Measurements from ENCODE around the gene FJX1.
"Not testable (repeated sequence)": the region's sequence is repeated elsewhere in the genome, so short reads cannot be mapped to it uniquely, and the experiment has no call there.

Gene FJX1

DNA sequence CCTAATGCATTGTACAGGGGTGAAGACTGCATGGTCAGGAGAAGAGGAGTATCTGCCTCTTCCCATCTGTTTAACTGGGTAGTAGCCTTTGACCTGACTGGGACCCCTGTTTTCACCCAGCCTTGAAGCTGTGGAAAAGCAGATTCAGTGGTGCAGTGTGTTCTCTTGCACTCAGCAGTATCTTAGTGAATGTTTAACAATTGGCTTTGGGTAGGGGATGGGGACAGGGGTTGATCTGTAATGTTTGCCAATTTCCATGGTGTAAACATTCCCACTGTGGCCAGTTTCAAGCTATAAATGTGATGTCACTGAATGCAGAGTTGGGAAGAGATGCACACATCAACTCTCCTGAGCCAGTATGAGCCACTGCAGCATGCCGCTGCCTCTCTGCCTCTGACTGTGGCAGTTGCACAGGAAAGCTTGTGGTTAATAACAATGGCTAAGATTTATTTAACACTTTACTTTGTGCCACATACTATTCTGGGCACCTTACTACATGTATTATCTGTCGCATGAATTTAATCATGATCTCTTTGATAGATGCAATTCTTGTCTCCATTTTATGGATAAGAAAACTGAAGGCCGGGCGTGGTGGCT lies 15.7 kb downstream of the FJX1 start:
- DNase-seq, result no peak

GRCh38 chr11:35635933-35636332 lies 17.7 kb downstream of the FJX1 start:
- no peak for DNase-seq

DNA sequence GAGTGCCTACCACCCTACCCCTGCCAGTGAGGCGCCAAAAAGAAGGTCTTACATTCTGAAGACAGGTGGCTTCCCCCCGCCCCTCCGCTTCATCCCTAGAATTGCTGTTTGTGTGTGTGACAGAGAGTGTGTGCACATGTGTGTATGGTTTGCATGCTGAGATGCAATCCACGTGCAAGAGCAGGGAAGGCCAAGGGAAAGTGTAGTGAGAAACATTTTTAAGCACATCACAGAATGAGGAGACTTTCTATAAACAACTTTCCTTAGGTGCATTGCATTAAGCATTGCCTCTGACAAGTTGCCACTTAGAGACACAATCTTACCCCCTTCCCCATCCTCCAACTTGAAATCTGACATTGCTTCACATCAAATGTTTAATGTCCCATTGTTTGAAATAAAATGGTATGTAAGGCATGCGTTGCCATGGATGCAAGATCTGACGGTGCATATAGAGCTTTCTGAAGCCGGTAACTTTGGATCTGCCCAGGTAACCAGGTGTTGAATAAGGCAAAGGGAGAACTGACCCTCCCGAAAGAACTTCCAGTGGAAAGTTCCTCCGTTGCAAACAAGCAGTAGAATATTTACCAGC lies 21.4 kb downstream of the FJX1 start:
- no peak for DNase-seq

DNA sequence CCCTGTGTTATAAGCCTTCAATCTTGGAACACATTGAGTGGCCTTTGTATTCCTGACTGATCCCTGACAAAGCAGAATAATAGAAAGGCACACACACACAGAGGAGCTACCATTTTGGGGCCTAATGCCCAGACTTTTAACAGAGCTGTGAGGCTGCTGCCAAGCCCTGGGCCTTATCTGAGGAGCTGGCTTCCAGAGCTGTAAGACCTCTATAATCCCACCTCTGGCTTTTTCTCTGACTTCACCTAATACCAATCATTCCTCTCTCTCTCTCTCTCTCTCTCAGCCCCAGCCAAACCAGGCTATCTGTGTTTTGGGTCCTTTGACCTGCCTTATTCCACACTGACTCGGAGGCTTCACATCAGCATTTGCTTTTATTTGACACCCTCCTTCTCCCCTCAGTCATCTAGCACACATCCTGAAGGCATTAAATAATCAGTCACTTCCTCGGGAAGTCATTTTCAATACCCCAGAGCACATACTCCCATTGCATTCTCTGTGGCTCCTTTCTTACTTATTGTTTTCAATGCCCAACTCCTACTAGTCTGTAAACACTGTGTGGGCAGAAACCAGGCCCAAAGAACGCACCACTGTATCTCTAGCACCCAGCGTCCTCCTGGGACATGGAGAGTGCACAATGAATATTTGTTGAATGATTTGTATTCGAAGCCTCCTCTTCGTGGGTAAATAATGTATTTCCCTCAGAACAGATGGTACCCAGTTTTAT lies 23.1 kb downstream of the FJX1 start:
- no peak for DNase-seq

DNA sequence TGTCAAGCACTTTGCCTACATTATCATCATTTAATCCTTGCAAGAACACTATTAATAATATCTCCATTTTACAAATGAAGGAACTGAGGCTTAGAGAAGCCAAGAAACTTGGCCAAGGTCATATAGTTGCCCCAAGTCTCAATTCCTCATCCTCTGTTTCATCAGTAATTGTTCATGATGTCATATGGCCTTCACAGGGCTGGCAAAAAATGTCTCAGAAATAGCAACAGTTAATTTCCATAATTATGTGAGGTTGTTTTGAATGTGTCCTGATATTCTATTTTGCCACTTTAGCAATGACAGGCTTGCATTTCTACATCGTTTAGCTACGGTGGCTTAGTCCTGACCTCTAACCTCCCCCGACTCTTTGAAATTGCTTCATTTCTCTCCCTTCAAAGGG lies 23.7 kb downstream of the FJX1 start:
- no peak for DNase-seq

GRCh38 chr11:35647421-35648093 lies 29.3 kb downstream of the FJX1 start:
- DNase-seq, result no peak

DNA sequence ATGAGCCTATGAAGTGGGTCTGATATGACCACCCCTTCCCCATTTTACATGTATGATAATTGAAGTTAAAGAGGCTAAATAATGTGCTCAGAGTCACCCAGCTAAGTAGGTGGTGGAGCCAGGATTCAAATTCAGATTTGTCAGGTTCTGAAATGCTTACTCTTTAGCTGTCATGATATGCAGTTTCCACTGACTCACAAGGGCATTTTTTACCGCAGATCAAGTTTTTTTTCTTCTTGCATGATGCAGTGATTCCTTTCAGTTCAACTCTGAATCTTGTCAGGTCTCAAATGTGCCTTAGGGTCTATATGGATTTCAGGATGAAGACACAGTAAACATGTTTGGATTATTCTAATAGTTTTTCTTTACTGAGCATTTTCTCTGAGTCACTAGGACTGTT lies 31.7 kb downstream of the FJX1 start:
- no peak for DNase-seq

DNA sequence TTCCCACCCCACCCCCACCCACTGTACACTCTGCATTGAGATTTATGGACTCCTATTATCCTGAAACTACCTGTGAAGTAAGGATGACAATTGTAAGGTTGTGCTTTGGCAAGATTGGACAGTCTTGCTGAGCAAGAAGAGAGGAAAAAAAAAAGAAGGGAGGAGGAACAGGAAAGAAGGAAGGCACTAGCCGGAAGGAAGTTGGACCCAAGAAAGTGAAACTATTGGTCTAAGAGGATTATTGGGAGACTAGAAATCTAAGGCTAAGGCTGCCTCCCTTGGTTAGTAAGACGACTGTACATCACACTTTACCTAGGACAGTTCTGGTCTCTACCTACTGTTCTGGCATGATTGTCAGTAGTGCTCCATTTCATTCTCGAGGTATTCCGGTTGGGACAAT lies 32.2 kb downstream of the FJX1 start:
- no peak for DNase-seq

DNA sequence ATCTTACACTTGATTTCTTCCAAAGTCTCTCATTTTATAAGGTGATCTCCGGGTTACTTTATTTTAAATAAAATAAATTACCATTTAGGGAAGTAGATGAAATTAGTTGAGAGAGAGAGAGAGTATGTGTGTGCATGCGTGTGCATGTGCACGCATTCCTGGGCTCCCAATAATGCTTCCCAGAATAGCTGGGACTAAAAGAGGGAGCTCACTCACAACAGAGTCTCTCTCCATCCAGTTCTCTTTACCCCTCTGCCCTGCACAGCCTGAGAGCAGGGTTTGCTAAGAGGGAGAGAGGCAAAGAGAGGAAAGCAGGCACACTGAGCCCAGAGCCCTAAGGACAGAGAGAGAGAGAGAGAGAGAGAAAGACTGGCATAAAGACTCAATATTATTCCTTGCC lies 33.0 kb downstream of the FJX1 start:
- DNase-seq, result no peak

DNA sequence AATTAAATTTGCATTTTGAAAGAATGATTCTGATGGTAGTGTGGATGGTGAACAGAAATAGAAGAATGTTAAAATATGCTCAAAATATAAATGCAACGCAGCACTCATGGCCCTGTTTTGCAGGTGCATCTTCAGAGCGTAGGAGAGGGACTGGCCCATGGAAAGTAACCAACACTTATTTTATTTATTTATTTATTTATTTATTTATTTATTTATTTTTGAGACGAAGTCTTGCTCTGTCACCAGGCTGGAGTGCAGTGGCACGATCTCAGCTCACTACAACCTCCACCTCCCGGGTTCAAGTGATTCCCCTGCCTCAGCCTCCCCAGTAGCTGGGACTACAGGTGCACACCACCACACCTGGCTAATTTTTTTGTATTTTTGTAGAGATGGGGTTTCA lies 34.5 kb downstream of the FJX1 start:
- not testable (repeated sequence) for DNase-seq

DNA sequence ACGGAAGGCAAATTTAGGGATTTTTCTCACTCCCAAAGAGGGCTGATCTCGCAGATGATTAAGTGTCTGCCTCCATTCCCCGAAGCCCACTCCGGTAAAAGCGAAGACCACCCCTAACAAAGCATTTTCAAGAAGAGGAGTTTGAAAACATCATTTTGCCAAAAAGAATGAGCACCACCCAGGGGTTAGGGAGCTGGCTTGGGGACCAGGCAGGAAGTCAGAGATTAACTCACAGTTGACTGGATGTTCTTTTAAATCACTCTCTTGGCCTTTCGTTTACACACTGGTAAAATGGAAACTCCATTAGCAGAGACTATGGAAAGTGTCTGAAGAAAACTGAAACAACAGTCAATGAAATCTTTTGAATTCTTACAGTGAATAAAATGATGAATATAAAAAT lies 36.5 kb downstream of the FJX1 start:
- DNase-seq, result no peak

GRCh38 chr11:35655254-35655653 lies 37.0 kb downstream of the FJX1 start:
- DNase-seq, result no peak

- DNase-seq, result no peak
Measured at GRCh38 chr11:35655856-35656255, 37.6 kb downstream of the FJX1 start.

GRCh38 chr11:35658020-35658948 lies 40.0 kb downstream of the FJX1 start:
- DNase-seq, result no peak

DNA sequence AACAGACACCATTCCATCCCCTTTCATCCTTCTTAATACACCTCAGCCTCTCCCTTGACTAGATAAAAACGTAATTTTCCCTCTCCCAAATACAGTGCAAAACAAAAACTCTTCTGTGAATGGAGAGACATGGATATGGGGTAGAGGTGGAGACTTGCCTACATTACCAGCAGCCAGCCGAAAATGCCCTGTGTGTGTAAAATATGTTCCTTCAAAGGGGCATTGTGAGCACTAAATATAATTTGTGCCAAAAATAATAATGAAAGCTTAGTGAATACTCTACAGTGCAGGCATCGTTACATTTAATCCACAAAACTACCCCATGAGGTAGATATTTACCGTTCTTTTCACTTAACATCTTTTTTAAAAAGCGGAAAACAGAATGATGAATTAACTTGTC lies 43.3 kb downstream of the FJX1 start:
- DNase-seq, result no peak

- no peak for DNase-seq
Measured at GRCh38 chr11:35662061-35662648, 43.9 kb downstream of the FJX1 start.

- DNase-seq, result peak; percentile 70
Measured at GRCh38 chr11:35662649-35663407, 44.6 kb downstream of the FJX1 start, which contains the start of gene TRIM44. Gene TRIM44, plus strand, starts transcription at chr11:35662775. Its CDS starts 337 bp downstream, at chr11:35663112.

GRCh38 chr11:35663408-35663702 lies 45.1 kb downstream of the FJX1 start:
- DNase-seq, result no peak

DNA sequence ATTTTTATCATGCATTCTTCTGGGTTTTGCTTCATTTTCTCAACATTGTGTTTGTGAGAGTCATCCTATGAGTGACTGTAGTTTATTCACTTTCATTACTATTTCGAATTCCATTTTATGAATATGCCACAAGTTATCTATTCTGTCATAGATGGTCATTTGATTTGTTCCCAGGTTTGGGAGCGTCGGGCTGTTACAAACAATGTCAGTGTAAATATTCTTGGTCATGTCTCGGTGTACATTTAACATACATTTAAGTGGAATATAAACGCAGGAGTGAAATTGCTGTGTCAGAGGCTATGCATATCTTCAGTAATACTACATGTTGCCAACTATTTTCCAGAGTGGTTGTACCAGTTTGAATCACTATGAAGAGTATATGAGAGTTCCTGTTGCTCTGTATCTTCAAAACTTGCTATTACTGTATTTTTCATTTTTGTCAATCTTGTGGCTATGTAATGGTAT lies 46.7 kb downstream of the FJX1 start:
- DNase-seq, result no peak

DNA sequence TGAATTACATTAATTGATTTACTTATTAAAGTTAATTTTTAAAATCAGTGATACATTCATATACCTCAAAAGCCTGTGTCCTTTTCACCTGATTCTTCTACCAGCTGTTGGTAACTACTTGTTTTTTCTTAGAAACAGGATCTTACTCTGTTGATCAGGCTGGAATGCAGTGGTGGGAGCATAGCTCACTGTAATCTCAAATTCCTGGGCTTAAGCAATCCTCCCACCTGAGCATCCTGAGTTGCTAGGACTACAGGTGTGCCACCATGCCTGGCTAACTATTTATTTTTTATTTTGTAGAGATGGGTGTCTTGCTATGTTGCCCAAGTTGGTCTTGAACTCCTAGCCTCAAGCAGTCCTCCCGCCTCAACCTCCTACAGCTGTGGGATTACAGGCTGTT lies 49.0 kb downstream of the FJX1 start:
- no peak for DNase-seq

DNA sequence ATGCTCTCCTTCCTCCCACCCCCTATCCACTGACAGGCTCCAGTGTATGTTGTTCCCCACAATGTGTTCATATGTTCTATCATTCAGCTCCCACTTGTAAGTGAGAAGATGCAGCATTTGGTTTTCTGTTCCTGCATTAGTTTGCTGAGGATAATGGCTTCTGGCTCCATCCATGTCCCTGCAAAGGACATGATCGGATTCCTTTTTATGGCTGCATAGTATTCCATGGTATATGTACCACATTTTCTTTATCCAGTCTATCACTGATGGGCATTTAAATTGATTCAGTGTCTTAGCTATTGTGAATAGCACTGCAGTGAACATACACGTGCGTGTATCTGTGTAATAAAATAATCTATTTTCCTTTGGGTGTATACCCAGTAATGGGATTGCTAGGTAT lies 50.1 kb downstream of the FJX1 start:
- DNase-seq, result not testable (repeated sequence)

Measured in 8988T (cell line).